ENCODE data around the gene KDM5C.
"Not testable (repeated sequence)": the region's sequence is repeated elsewhere in the genome, so short reads cannot be mapped to it uniquely, and the experiment has no call there.

KDM5C gene

GRCh38 chrX:53186351-53186750 is 38.7 kb downstream of the KDM5C start:
- DNase-seq: peak; percentile 2

GRCh38 chrX:53184836-53185235 is 40.2 kb downstream of the KDM5C start:
- DNase-seq: no peak

- DNase-seq: no peak
Measured at GRCh38 chrX:53171356-53171755, 53.7 kb downstream of the KDM5C start.

- no peak for DNase-seq
Measured at GRCh38 chrX:53166103-53166502, 58.9 kb downstream of the KDM5C start.

GRCh38 chrX:53164566-53164965 is 60.4 kb downstream of the KDM5C start:
- DNase-seq: not testable (repeated sequence)

GRCh38 chrX:53163436-53163835 is 61.6 kb downstream of the KDM5C start:
- DNase-seq: no peak

GRCh38 chrX:53160297-53160983 is 64.6 kb downstream of the KDM5C start:
- no peak for DNase-seq

GRCh38 chrX:53159184-53159583 is 65.8 kb downstream of the KDM5C start:
- no peak for DNase-seq

GRCh38 chrX:53156207-53156596 is 68.8 kb downstream of the KDM5C start:
- no peak for DNase-seq

GRCh38 chrX:53155512-53156206 is 69.3 kb downstream of the KDM5C start:
- no peak for DNase-seq

GRCh38 chrX:53153581-53153980 is 71.4 kb downstream of the KDM5C start:
- DNase-seq: no peak
